ENCODE measurements around the gene HES4. TPM values are rescaled to one million over a fixed set of nuclear protein-coding genes. Genes with fewer than 3 reads are reported as not detected.
"Not testable (repeated sequence)": the region's sequence is repeated elsewhere in the genome, so short reads cannot be mapped to it uniquely, and the experiment has no call there.

Gene HES4
- total RNA-seq, 3 donors from 2014 or later (not counting 1 experiment from before 2014, with no cell fraction given), result 15.4 to 35.5 (median 28.9) TPM

DNA sequence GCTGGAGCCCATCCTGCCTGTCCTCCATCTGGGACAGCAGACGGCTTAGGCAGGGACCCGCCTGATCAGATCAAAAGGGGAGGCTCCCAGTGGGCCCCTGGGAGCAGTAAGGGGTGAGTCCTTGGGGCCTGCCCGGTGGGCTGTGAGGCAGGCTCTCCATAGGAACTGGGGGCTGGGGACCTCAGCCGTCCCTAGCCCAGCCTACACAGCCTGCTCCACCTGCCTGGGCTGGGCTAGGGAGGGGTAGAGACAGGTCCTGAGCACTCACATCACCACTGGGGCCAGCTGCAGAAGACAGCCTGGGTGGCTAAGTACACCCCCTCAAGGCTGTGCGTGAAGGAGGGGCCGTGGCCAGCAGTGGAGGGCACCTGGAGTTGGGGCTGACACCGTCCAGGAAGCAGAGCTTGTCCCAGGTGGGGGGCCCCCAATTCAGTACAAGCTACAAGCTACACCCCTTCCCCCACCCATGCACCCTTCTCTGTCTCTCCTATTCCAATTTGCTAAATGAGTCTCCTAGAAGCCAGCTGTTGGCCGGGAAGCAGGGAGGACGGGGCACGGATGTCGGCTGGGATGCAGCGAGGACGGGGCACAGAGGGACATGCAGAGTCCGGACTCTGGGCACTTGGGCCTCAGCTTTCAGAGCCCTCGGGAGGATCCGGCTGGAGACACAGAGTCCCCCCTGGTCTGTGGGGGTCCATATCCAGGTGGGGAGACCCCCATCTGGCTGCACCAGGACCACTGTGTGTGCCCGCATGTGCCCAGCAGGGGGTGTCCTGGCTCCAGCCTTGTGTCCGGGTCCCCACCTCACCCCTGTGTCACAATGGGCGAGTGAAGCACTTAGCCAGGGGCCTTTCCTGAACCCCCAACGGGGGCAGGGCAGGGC is 15.1 kb upstream of the HES4 start:
- no peaks in the 10 kb centered on the region for H3K9me3 ChIP-seq (ENCODE audit: control insufficient read depth, insufficient read depth, low read length)
- H3K4me3 ChIP-seq (ENCODE audit: low read length), result no peak overlapping the region
- Mint-ChIP-seq H3K36me3 (no peaks in the 10 kb centered on the region), H3K4me1 (peaks cover 18 to 19% of the 10 kb centered on the region in 2 donors), H3K9me3 (no peaks in the 10 kb centered on the region), H3K27me3 (ENCODE audit: low read depth in 2 of 2) (no peaks in the 10 kb centered on the region), H3K27ac (peak overlapping the region; percentile 98 to 99), H3K4me3 (peak overlapping the region; percentile 96)
- TF ChIP-seq, protein P1, sequence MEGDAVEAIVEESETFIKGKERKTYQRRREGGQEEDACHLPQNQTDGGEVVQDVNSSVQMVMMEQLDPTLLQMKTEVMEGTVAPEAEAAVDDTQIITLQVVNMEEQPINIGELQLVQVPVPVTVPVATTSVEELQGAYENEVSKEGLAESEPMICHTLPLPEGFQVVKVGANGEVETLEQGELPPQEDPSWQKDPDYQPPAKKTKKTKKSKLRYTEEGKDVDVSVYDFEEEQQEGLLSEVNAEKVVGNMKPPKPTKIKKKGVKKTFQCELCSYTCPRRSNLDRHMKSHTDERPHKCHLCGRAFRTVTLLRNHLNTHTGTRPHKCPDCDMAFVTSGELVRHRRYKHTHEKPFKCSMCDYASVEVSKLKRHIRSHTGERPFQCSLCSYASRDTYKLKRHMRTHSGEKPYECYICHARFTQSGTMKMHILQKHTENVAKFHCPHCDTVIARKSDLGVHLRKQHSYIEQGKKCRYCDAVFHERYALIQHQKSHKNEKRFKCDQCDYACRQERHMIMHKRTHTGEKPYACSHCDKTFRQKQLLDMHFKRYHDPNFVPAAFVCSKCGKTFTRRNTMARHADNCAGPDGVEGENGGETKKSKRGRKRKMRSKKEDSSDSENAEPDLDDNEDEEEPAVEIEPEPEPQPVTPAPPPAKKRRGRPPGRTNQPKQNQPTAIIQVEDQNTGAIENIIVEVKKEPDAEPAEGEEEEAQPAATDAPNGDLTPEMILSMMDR (IDR thresholded peaks at IDR 0.05), result no peak
- peaks cover 41% of the 10 kb centered on the region for H3K4me1 ChIP-seq (ENCODE audit: control insufficient read depth, insufficient read depth, low read length)
- WGBS (ENCODE audit: insufficient coverage), result 84% methylated on average over 20 of the region's 20 CpGs
- no peak overlapping the region for H3K27ac ChIP-seq (ENCODE audit: low read length)
- intact Hi-C loops (cut with micrococcal nuclease), result no loop called here
- DNase-seq (peak in 1 of 2 donors; percentile 39), ATAC-seq (no peak)
- H3K36me3 ChIP-seq (ENCODE audit: control insufficient read depth, insufficient read depth, low read length), result no peaks in the 10 kb centered on the region
- H3K27me3 ChIP-seq (ENCODE audit: control insufficient read depth, insufficient read depth, low read length), result no peaks in the 10 kb centered on the region

DNA sequence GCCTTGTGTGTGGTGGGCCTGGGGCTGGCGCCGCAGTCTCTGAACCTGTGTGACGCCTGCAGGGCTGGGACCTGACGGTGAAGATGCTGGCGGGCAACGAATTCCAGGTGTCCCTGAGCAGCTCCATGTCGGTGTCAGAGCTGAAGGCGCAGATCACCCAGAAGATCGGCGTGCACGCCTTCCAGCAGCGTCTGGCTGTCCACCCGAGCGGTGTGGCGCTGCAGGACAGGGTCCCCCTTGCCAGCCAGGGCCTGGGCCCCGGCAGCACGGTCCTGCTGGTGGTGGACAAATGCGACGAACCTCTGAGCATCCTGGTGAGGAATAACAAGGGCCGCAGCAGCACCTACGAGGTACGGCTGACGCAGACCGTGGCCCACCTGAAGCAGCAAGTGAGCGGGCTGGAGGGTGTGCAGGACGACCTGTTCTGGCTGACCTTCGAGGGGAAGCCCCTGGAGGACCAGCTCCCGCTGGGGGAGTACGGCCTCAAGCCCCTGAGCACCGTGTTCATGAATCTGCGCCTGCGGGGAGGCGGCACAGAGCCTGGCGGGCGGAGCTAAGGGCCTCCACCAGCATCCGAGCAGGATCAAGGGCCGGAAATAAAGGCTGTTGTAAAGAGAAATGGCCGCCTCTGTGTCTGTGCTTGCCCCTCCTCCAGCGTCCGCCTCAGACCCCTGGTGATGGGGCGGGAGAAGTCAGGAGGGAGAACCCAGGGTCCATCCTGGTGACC is 14.2 kb upstream of the HES4 start:
- DNase-seq (peak in 1 of 2 donors; percentile 62), ATAC-seq (peak in 1 of 3 donors; percentile 16)
- no peaks in the 10 kb centered on the region for H3K36me3 ChIP-seq (ENCODE audit: control insufficient read depth, insufficient read depth, low read length)
- H3K4me3 ChIP-seq (ENCODE audit: low read length), result peak overlapping the region; percentile 98
- no peaks in the 10 kb centered on the region for H3K27me3 ChIP-seq (ENCODE audit: control insufficient read depth, insufficient read depth, low read length)
- H3K27ac ChIP-seq (ENCODE audit: low read length), result peak overlapping the region; percentile 93
- Mint-ChIP-seq H3K27ac (peak overlapping the region; percentile 98 to 99), H3K9me3 (no peaks in the 10 kb centered on the region), H3K4me1 (peaks cover 21 to 22% of the 10 kb centered on the region in 2 donors), H3K4me3 (peak overlapping the region; percentile 96), H3K27me3 (ENCODE audit: low read depth in 2 of 2) (no peaks in the 10 kb centered on the region), H3K36me3 (no peaks in the 10 kb centered on the region)
- H3K4me1 ChIP-seq (ENCODE audit: control insufficient read depth, insufficient read depth, low read length), result peaks cover 49% of the 10 kb centered on the region
- intact Hi-C loops (cut with micrococcal nuclease), result no loop called here
- 77% methylated on average over 41 of the region's 41 CpGs for WGBS (ENCODE audit: insufficient coverage)
- no peaks in the 10 kb centered on the region for H3K9me3 ChIP-seq (ENCODE audit: control insufficient read depth, insufficient read depth, low read length)
- TF ChIP-seq, protein P1 (IDR thresholded peaks at IDR 0.05), result no peak

DNA sequence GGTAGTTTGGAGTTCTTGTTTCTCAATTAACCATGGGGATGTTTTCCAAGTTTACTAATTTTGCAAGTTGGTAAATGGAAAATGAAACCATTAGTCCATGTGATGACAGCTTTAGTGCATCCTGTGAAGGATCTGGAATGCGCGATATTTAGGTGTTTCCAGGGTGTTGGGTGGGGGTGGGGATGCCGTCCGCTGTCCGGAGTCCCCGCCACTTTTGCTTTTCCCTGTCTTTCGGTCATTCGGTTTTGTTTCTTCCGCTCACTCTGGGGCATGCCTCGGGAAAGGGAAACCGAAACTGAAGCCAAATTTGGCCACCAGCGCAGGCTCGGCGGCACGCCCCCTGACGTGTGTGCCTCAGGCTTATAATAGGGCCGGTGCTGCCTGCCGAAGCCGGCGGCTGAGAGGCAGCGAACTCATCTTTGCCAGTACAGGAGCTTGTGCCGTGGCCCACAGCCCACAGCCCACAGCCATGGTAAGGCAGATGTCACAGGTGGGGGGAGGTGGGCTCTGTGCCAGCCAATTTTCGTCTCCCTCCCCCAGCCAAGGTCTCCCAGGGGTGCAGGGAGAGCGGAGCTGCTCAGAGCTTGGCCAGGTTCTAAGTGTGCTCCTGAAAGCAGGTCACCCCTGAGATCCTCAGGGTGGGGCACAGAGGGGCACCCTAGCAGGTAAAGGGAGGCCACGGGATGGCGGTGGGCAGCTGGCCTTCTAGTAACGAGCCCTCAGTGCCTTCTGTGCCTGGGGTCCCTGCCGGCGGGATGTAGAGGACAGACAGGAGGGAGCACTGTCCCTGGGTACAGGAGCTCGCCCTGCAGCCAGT is 13.4 kb upstream of the HES4 start, which contains the start of gene ISG15:
Gene ISG15 (plus strand): TSS at position 393 of the 817 bp plus-strand sequence. CDS start 77 bp downstream, at position 470.
- peak within 1 kb of the TSS; percentile 98 to 99 for H3K27ac Mint-ChIP-seq
- Histone ChIP-seq H3K27ac (ENCODE audit: low read length) (peak within 1 kb of the TSS; percentile 93), H3K27me3 (ENCODE audit: control insufficient read depth, insufficient read depth, low read length) (no peaks in the 10 kb centered on the region), H3K9me3 (ENCODE audit: control insufficient read depth, insufficient read depth, low read length) (no peaks in the 10 kb centered on the region), H3K36me3 (ENCODE audit: control insufficient read depth, insufficient read depth, low read length) (no peaks in the 10 kb centered on the region), H3K4me3 (ENCODE audit: low read length) (peak within 1 kb of the TSS; percentile 98), H3K4me1 (ENCODE audit: control insufficient read depth, insufficient read depth, low read length) (peaks cover 47% of the 10 kb centered on the region)
- ATAC-seq, result peak; percentile 90 to 94 (median 92)
- H3K27me3 Mint-ChIP-seq (ENCODE audit: low read depth in 2 of 2), result no peaks in the 10 kb centered on the region
- no peaks in the 10 kb centered on the region for H3K36me3 Mint-ChIP-seq
- TF ChIP-seq, protein P1 (IDR thresholded peaks at IDR 0.05), result no peak
- peak; percentile 80 to 95 for DNase-seq
- H3K4me1 Mint-ChIP-seq, result peaks cover 24 to 25% of the 10 kb centered on the region in 2 donors
- H3K4me3 Mint-ChIP-seq, result peak within 1 kb of the TSS; percentile 96
- intact Hi-C loops (cut with micrococcal nuclease), result no loop called here
- WGBS (ENCODE audit: insufficient coverage), result 4% methylated on average over 30 of the region's 30 CpGs
- H3K9me3 Mint-ChIP-seq, result no peaks in the 10 kb centered on the region

GRCh38 chr1:1012736-1013104 is 12.8 kb upstream of the HES4 start:
- H3K9me3 Mint-ChIP-seq; H3K36me3 Mint-ChIP-seq; H3K36me3 ChIP-seq (ENCODE audit: control insufficient read depth, insufficient read depth, low read length); H3K27me3 Mint-ChIP-seq (ENCODE audit: low read depth in 2 of 2); H3K27me3 ChIP-seq (ENCODE audit: control insufficient read depth, insufficient read depth, low read length); intact Hi-C loops (cut with micrococcal nuclease); H3K9me3 ChIP-seq (ENCODE audit: control insufficient read depth, insufficient read depth, low read length); DNase-seq: not testable (repeated sequence)
- peak overlapping the region; percentile 93 for H3K27ac ChIP-seq (ENCODE audit: low read length)
- 51% methylated on average over 8 of the region's 13 CpGs for WGBS (ENCODE audit: insufficient coverage)
- ATAC-seq, result peak in 2 of 3 donors; percentile 1 to 13
- Mint-ChIP-seq H3K4me1 (peaks cover 24 to 25% of the 10 kb centered on the region in 2 donors), H3K4me3 (peak overlapping the region; percentile 96), H3K27ac (peak overlapping the region; percentile 98 to 99)
- H3K4me1 ChIP-seq (ENCODE audit: control insufficient read depth, insufficient read depth, low read length), result peaks cover 47% of the 10 kb centered on the region
- peak overlapping the region; percentile 98 for H3K4me3 ChIP-seq (ENCODE audit: low read length)

Measured in natural killer cell (primary cell).